Karpas-422 (cell line): ENCODE measurements around the gene CYSRT1. TPM values are rescaled to one million over a fixed set of nuclear protein-coding genes. Genes with fewer than 3 reads are reported as not detected.

ENCODE experiments used
- total RNA-seq: library from RNA; depleted of rRNA; stranded (reverse); fragments of >200 nt; shearing (Covaris generic); gene quantifications from 2 replicates; pipeline ENCODE4 v1.2.3, GENCODE V29; 2014; ENCODE audit warnings: low replicate concordance; rRNA removed

Gene CYSRT1
- total RNA-seq, 1 experiment from 2014 or later, result 0.75 TPM

Other genes starting within 250 kb of the CYSRT1 start
- not detected in 2 replicates for gene PTGDS, start 247.7 kb upstream of the CYSRT1 start, total RNA-seq
- not detected in 2 replicates for gene LCNL1, start 242.2 kb upstream of the CYSRT1 start, total RNA-seq
- gene PAXX, start 232.8 kb upstream of the CYSRT1 start, total RNA-seq, result 20.1 and 62.6 TPM in 2 replicates
- not detected in 2 replicates for gene CLIC3, start 228.6 kb upstream of the CYSRT1 start, total RNA-seq
- gene ABCA2, start 196.9 kb upstream of the CYSRT1 start, total RNA-seq, result 2.4 and 6.4 TPM in 2 replicates
- gene FUT7, start 193.1 kb upstream of the CYSRT1 start, total RNA-seq, result not detected in 2 replicates
- gene NPDC1, start 179.0 kb upstream of the CYSRT1 start, total RNA-seq, result not detected in 2 replicates
- gene ENTPD2, start 171.1 kb upstream of the CYSRT1 start, total RNA-seq, result not detected in 2 replicates
- gene SAPCD2, start 154.6 kb upstream of the CYSRT1 start, total RNA-seq, result 18.6 and 53.2 TPM in 2 replicates
- gene UAP1L1, start 147.7 kb upstream of the CYSRT1 start, total RNA-seq, result 15.1 and 26.2 TPM in 2 replicates
- 28.9 and 58.1 TPM in 2 replicates for gene MAN1B1, start 138.2 kb upstream of the CYSRT1 start, total RNA-seq
- gene DPP7, start 110.4 kb upstream of the CYSRT1 start, total RNA-seq, result 114 and 237 TPM in 2 replicates
- not detected in 2 replicates for gene GRIN1, start 86.0 kb upstream of the CYSRT1 start, total RNA-seq
- not detected in 2 replicates for gene LRRC26, start 55.1 kb upstream of the CYSRT1 start, total RNA-seq
- gene TMEM210, start 53.1 kb upstream of the CYSRT1 start, total RNA-seq, result not detected in 2 replicates
- gene ANAPC2, start 36.6 kb upstream of the CYSRT1 start, total RNA-seq, result 16.8 and 28.0 TPM in 2 replicates
- gene SSNA1, start 36.5 kb upstream of the CYSRT1 start, total RNA-seq, result 48.9 and 101 TPM in 2 replicates
- gene TPRN, start 24.4 kb upstream of the CYSRT1 start, total RNA-seq, result 5.7 and 15.2 TPM in 2 replicates
- gene TMEM203, start 19.5 kb upstream of the CYSRT1 start, total RNA-seq, result 30.6 and 39.8 TPM in 2 replicates
- 7.8 and 13.1 TPM in 2 replicates for gene NDOR1, start 19.5 kb upstream of the CYSRT1 start, total RNA-seq
- gene RNF208, start 2.9 kb upstream of the CYSRT1 start, total RNA-seq, result 0.26 and 0.36 TPM in 2 replicates
- gene RNF224, start 2.3 kb downstream of the CYSRT1 start, total RNA-seq, result 0.37 TPM in 1 of 2 replicates, not detected in the other
- not detected in 2 replicates for gene SLC34A3, start 5.7 kb downstream of the CYSRT1 start, total RNA-seq
- 97.1 and 152 TPM in 2 replicates for gene TUBB4B, start 16.1 kb downstream of the CYSRT1 start, total RNA-seq
- 0.61 and 0.86 TPM in 2 replicates for gene STPG3, start 26.1 kb downstream of the CYSRT1 start, total RNA-seq
- gene NELFB, start 30.2 kb downstream of the CYSRT1 start, total RNA-seq, result 17.8 and 42.7 TPM in 2 replicates
- gene TOR4A, start 52.6 kb downstream of the CYSRT1 start, total RNA-seq, result 8.8 and 19.2 TPM in 2 replicates
- 1.4 and 1.8 TPM in 2 replicates for gene NRARP, start 77.1 kb downstream of the CYSRT1 start, total RNA-seq
- 2.8 and 7.8 TPM in 2 replicates for gene EXD3, start 198.0 kb downstream of the CYSRT1 start, total RNA-seq
- gene NOXA1, start 198.2 kb downstream of the CYSRT1 start, total RNA-seq, result 0.51 TPM in 1 of 2 replicates, not detected in the other
- not detected in 2 replicates for gene ENTPD8, start 216.2 kb downstream of the CYSRT1 start, total RNA-seq
- 36.4 and 55.4 TPM in 2 replicates for gene NSMF, start 234.2 kb downstream of the CYSRT1 start, total RNA-seq